ENCODE measurements around the gene TBX3. TPM values are rescaled to one million over a fixed set of nuclear protein-coding genes. Genes with fewer than 3 reads are reported as not detected.

Gene TBX3
- total and polyA plus RNA-seq, 12 donors: 4.0 to 32.4 (median 11.4) TPM

DNA sequence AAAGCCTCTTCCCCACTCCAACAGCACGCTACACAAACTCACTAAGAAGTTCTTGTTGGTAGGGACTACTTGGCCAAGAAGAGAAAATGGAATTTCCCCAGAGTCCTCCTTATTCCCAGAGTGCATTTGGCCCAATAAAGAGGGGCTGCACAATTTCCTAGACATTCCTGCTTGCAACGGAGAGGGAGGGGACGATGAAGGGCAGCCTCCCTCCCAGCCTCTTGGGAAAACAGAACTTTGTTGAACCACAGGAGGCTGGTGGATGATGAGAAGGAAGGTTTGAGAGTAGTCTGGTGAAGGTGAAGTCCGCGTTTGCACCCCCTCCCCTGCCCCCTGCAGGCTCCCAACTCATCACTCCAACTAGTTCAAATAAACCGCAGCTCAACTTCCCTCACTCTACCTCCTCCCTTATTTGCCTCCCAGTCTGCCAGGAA, 19.1 kb upstream of the TBX3 start:
- TF ChIP-seq, protein P1, sequence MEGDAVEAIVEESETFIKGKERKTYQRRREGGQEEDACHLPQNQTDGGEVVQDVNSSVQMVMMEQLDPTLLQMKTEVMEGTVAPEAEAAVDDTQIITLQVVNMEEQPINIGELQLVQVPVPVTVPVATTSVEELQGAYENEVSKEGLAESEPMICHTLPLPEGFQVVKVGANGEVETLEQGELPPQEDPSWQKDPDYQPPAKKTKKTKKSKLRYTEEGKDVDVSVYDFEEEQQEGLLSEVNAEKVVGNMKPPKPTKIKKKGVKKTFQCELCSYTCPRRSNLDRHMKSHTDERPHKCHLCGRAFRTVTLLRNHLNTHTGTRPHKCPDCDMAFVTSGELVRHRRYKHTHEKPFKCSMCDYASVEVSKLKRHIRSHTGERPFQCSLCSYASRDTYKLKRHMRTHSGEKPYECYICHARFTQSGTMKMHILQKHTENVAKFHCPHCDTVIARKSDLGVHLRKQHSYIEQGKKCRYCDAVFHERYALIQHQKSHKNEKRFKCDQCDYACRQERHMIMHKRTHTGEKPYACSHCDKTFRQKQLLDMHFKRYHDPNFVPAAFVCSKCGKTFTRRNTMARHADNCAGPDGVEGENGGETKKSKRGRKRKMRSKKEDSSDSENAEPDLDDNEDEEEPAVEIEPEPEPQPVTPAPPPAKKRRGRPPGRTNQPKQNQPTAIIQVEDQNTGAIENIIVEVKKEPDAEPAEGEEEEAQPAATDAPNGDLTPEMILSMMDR (IDR thresholded peaks at IDR 0.05): no peak
- H3K4me3 ChIP-seq: no peak overlapping the region
- H3K9me3 ChIP-seq: no peaks in the 10 kb centered on the region
- DNase-seq (no peak), ATAC-seq (no peak)
- no peaks in the 10 kb centered on the region for H3K36me3 ChIP-seq
- H3K27ac ChIP-seq: no peak overlapping the region
- intact Hi-C loops (cut with DNase I): no loop called here
- H3K27me3 ChIP-seq: peaks cover 26 to 86% (median 64%) of the 10 kb centered on the region in 7 donors
- peaks cover 0 to 11% (median 9%) of the 10 kb centered on the region in 9 donors for H3K4me1 ChIP-seq
- WGBS, 2 donors: 12% methylated on average over 6 of the region's 6 CpGs

DNA sequence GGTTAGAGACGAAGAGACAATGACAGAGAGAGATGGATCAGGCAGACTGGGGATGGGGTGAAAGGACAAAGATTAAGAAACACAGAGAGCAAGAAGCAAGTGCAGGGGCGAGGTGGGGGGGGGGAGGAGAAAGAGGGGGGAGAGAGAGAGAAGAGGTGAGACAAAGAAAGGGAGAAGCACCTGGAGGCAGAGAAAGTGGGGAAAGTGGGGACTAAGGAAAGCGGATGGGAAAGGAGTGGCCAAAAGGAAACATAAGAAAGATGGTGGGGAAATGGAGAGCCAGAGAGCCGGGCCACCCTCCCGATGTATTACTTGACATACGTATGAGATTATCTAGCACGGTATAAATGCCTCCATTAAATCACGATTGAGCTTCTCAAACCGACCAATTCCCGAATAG, 18.5 kb upstream of the TBX3 start:
- H3K27me3 ChIP-seq: peaks cover 27 to 87% (median 70%) of the 10 kb centered on the region in 7 donors
- TF ChIP-seq, protein P1 (IDR thresholded peaks at IDR 0.05): no peak
- intact Hi-C loops (cut with DNase I): no loop called here

DNA sequence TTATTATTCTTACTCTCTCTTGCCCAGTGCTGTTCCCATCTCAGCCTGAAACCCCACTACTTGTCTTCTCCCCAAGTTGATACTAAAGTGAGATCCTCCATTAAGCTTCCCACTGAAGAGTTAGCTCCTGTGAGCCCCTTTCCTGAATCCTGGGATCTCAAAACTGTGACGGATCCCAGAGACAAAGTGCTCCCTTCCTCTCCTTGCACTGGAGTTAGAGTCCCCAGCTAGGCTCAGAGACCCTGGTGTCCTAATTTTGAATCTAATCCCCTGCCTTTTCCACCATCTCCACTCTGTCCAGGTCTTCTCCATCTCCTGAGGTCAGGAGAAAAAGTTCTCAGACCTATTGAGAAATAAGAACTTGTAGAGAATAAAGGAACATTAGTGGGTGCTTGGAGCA, 17.6 kb upstream of the TBX3 start:
- ATAC-seq: no peak
- Histone ChIP-seq H3K9me3 (no peaks in the 10 kb centered on the region), H3K27ac (no peak overlapping the region), H3K27me3 (peaks cover 36 to 90% (median 76%) of the 10 kb centered on the region in 7 donors), H3K4me3 (no peak overlapping the region), H3K4me1 (peaks cover 0 to 19% (median 10%) of the 10 kb centered on the region in 9 donors), H3K36me3 (no peaks in the 10 kb centered on the region)
- TF ChIP-seq, protein P1 (IDR thresholded peaks at IDR 0.05): no peak
- WGBS, 2 donors: 32 to 49% methylated on average over 1 of the region's 1 CpG
- no peak for DNase-seq
- intact Hi-C loops (cut with DNase I): no loop called here

More for the DNA sequence above, 18.5 kb upstream of the TBX3 start:
- H3K4me1 ChIP-seq: peaks cover 0 to 17% (median 10%) of the 10 kb centered on the region in 9 donors
- no peak for DNase-seq
- WGBS, 2 donors: 17 to 18% methylated on average over 10 of the region's 10 CpGs
- no peaks in the 10 kb centered on the region for H3K9me3 ChIP-seq
- ATAC-seq: no peak
- H3K36me3 ChIP-seq: no peaks in the 10 kb centered on the region
- no peak overlapping the region for H3K27ac ChIP-seq
- H3K4me3 ChIP-seq: no peak overlapping the region

DNA sequence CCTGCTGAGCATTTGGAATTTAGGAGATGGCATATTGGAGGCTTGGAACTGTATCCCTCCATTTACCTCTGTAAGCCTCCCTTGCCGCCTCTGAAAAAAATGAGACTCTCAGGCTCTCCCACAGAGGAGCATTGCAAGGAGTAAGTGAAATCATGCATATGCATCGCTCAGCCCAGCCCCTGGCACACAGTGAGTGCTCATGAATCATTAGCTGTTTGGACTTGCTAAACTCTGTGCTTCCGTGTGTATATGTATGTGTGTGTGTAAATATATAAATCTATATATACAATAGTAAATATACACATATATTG, 17.1 kb upstream of the TBX3 start:
- Histone ChIP-seq H3K4me1 (peaks cover 0 to 19% (median 10%) of the 10 kb centered on the region in 9 donors), H3K36me3 (no peaks in the 10 kb centered on the region), H3K27ac (no peak overlapping the region), H3K9me3 (no peaks in the 10 kb centered on the region), H3K4me3 (no peak overlapping the region), H3K27me3 (peaks cover 40 to 95% (median 81%) of the 10 kb centered on the region in 7 donors)
- TF ChIP-seq, protein P1 (IDR thresholded peaks at IDR 0.05): no peak
- 29 to 42% methylated on average over 3 of the region's 3 CpGs for WGBS, 2 donors
- intact Hi-C loops (cut with DNase I): no loop called here
- DNase-seq: no peak
- ATAC-seq: no peak
